HG02981 (cell line): ENCODE results near the gene RBBP9.
"Not testable (repeated sequence)": the region's sequence is repeated elsewhere in the genome, so short reads cannot be mapped to it uniquely, and the experiment has no call there.

Experiments
- ATAC-seq: cut with Tn5 transposase; IDR thresholded peaks from one replicate; pipeline ENCODE4 v1.9.1; 2021; ENCODE audit warnings: mild to moderate bottlenecking, moderate library complexity; ENCODE audit not compliant: unreplicated experiment

The RBBP9 gene

DNA sequence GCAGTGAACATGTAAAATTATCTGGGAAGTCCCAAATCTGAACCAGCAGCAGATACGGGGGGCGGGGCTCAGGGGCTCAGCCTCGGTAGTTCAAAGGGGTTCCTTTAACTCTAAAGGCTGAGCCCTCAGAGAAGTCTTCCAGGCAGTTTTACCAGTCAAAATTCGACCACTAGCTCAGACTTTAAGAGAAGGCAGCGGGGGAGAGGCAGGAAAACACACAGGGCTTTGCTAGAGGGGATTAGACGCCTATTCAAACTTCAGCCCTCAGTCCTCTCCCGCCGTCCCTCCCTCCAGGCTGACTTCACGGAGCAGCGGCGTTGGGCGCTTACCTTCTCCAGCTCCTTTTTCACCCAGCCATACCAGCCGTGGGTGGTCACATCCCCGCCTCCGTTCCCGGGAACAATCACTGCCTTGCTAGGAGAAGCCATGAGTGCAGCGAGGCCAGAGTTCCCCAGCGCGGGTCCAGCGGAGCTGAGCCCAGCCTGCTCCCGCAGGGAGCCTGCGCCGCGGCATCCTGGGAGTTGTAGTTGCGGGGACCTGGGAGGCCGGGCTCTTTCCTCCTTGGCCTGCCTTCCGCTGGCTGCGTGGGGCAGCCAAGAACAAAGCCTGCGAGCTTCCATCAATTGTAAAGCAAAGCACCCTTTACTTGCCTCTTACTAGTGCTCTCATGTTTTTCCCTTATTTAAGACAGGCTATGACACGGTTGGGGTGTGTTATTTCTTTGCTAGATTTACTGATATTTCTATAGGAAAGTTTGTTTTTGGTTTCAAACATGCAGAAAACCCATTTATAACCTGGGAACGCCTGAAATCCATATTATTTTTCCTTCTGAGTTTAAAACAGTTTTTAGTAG is at the start of gene RBBP9:
Gene RBBP9, minus strand, starts transcription at position 486 of the 853 bp plus-strand sequence. Its CDS starts 58 bp downstream, at position 428.
- peak; percentile 99 for ATAC-seq

DNA sequence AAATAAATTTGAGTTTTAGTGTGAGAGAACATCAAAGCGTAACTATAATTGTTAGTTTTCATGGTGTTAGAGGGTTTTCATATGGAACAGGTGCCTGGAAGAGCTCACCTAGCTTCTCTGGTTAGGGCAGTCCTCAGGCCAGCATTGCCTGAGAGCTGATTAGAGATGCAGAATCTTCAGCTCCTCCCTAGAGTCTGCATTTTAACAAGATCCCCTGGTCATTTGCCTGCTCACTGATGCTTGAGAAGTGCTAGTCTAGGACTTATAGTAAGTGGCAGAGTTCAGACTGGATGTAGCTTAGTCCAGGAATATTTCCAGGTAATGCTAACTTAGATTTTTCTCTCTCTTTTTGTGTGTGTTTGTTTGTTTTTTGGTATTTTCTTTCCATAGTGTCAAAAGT is 48.5 kb upstream of the RBBP9 start:
- no peak for ATAC-seq

DNA sequence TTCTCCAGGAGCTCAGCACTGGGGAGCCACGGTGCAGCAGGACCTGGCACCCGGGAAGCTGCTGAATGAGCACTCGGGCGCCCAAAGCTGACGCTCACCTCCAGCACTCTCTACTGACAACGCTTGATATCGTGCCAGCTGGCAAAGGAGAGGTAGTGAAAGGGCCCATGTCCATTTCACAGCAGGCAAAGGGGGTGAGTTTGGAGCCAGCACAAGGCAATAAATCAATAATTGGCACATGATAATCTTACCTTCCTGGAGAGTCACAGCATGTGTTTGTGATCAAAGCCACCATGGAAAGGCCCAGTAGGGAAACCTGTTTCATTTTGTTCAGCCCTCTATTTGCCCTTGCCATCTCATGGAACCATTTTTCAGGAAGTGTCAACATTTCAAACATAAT is 46.9 kb upstream of the RBBP9 start:
- no peak for ATAC-seq

DNA sequence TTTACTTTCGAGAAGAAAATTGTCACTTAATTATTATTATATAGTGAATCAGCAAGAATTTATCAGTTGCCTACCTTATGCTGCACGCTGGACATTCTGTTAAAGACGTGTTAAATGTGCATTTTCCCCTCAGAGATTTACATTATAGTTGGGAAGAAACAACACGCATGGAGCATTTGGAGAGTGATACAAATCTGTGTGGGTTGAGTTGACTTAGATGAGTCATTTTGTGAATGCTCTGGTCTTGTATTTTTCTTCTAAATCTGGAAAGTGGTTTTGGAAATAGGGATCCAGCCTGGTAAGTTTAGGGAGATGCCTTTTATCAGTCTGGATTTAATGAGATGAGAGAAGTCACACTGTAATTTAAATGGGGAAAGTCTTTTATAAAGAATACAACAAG is 46.2 kb upstream of the RBBP9 start:
- ATAC-seq: no peak

DNA sequence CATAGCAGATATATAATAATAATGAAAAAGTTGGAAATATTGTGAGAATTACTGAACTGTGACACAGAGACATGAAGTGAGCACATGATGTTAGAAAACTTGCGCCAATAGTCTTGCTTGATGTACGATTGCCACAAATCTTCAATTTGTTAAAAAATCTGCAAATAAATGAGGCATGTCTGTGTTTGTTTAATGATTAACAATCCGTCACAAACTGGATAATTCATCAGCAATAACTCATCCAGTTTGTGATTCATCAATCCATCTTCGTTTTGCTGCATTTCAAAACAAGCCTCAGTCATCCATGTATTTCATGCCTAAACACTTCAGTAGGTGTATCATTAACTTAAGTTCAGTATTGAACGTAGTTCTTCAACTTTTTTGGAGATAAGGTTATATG is 44.7 kb upstream of the RBBP9 start:
- ATAC-seq: no peak

DNA sequence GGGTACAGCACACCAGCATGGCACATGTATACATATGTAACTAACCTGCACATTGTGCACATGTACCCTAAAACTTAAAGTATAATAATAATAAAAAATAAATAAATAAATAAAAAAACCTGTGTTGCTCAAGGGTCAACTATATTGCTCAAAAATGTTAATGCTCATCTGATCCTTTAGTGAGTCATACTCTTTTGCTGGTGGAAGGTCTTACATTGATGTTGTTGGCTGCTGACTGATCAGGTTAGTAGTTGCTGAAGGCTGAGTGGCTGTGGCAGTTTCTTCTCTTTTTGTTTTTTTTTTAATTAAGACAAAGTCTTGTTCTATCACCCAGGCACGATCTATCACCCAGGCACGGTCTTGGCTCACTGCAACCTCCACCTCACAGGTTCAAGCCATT is 40.6 kb upstream of the RBBP9 start:
- no peak for ATAC-seq

DNA sequence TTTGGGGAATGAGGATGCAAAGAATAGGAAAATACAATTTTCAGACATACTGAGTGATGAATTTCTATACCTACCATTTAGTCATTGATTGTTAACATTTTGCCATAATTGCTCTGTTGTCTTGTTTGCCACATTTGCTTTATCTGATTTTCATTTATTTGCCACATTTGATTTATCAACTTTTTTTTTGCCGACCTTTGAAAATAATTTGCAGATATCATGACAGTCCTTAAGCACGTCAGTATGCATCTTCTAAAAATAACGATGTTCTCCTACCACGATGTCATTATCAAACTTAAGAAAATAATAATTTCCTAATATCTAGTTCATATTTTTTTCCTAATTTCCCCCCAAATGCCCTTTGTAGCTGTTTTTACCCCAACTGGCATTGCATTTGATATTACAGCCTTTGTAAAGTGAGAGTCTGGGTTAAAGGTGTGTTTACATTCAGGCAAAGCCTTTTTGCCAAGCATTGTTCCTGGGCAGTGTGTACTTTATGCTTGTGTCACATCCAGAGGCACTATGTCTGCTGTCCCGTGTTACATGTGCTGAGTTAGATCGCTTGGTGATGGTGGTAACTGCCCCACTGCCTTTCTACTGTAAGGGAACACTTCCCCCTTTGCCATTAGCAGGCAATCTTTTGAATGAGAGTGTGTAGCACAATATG is 37.1 kb upstream of the RBBP9 start:
- no peak for ATAC-seq

DNA sequence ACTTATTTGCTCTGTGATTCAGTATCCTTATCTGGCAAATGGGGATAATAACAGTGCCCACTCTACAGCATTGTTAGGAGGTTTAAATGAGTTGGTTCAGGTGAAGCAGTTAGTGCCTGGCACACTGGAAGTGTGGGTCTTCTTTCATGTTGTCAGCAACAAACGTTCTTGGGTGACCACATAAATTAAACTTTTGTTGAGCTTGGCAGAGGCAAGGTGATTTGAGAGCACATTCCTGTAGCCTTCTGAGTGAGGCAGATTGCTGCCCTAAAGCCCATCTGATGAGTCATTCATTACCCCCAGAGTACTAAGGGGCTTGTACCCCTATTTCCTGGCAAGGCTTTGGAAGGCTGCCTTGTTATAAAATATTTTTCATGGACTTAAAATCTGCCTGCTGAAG is 36.5 kb upstream of the RBBP9 start:
- ATAC-seq: no peak

DNA sequence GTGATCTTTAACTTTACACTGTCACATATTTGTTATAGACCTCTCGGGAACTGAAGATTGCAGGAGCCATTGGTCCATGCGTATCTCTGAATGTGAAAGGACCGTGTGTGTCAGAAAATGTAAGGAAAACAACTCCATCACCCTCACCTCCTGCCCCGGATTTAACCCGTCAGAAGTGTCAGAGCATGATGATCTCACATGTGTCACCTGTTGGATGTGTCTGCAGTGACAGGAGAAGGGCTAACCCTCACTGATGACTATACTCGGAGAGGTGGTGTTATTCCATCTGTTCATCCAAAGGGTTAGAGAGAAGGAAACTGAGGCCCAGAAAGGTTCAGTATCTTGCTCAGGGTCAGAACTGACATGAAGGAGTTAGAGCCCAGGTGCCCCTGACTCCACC is 35.6 kb upstream of the RBBP9 start:
- no peak for ATAC-seq

DNA sequence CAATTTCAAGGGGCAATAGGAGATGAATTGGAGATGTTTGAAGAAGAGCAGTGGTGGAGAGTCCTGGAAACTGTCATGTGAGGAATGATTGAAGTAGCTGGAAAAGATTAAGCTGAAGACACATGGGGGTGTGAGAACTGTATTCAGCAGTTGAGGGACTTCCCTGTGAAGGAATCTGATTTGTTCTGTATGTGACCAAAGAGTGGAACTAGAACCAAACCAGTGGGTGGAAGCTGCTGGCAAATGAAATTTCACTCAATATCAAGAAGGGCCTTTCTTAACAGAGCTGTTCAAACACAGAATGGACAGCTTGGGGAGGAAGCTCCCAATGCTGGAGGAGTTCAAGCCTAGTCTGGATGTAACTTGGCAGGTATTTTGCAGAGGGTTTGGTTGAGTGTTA is 32.0 kb upstream of the RBBP9 start:
- ATAC-seq: no peak

DNA sequence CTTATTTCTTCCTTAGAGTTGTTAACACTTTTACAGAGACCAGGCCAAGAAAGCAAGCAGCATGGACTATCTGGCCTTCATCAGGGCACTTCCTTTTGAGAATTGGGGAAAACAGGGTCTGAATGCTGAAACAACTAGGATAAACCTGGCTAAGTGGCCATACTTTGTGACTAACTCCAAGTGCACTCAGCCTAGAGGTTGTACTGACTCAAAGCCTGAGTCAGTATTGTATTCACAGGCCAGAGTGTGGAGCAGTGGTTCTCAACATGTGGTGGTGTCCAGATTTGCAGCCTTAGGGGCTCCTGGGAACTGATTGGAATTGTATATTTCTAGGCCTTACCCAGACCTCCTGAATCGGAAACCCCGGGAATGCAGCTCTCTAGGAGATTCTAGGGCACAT is 30.8 kb upstream of the RBBP9 start:
- ATAC-seq: no peak

DNA sequence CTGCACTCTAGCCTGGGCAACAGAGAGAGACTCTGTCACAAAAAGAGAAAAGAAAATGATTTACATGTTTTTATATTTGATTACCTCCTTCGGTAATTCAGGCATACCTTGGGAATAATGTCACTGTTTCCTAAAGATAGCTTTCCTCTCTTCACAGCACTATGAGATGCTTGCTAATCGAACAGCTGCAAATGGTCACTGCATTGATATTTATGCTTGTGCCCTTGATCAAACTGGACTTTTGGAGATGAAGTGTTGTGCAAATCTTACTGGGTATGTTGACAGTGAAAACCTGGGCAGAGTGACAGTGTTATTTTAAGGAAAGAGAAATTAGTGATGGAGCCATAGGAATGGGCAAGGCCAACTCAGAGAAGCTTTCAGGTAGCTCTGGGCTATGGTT is 30.3 kb upstream of the RBBP9 start:
- ATAC-seq: no peak

DNA sequence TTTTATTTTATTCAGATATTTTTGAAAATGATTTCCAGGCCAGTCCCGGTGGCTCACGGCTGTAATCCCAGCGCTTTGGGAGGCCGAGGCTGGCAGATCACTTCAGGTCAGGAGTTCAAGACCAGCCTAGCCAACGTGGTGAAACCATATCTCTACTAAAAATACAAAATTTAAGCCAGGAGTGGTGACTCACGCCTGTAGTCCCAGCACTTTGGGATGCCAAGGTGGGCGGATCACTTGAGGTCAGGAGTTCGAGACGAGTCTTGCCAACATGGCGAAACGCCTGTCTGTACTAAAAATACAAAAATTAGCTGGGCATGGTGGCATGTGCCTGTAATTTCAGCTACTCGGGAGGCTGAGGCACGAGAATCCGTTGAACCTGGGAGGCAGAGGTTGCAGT is 29.7 kb upstream of the RBBP9 start:
- ATAC-seq: not testable (repeated sequence)

DNA sequence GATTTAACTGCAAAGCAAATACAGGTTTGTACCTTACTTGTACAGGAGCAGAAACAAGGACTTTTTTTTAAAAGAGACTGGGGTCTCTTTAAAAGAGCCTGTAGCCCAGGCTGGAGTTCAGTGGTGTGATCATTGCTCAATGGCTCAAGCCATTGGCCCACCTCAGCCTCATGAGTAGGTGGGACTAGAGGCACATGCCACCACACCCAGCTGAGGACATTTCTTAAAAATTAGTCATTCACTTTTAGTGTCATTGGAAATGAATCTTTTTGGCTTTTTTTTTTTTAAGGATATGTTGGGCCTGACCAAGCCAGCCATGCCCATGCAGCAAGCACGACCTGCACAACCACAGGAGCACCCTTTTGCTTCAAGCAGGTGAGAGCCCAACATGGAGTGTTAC is 27.6 kb upstream of the RBBP9 start:
- ATAC-seq: no peak

DNA sequence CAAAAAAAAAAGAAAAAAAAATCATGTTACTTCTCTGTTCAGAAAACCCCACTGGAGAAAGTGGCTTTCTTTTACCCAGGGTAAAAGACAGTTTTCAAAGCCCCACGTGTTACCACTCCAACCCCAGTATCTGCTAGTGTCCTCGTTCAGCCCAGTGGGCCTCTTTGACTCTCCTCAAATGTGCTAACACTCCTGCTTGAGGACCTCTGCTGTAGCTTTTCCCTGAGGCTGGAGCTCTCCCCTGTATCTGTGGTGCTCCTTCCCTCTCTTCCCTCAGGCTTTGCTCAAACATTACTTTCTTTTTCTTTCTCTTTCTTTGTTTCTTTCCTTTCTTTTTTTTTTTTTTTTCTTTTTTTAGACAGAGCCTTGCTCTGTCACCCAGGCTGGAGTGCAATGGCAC is 26.0 kb upstream of the RBBP9 start:
- no peak for ATAC-seq

DNA sequence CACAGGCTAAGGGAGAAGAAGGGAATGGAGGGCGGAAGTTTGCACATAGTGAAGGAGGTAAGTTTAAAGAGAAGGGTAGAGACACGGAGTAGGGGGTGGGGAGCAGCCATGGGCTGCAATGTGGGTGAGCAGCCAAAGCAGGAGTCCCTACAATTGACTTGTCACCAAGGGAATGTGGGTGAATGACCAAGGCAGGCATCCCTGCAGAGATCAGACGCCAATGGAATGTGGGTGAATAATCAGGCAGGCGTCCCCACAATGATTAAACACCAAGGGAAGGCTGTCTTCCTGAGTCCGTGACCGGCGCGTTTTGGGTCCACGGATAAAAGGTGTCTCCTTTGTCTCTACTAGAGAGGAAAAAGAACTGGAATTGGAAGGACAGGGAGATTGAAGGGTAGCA is 25.0 kb upstream of the RBBP9 start:
- not testable (repeated sequence) for ATAC-seq

DNA sequence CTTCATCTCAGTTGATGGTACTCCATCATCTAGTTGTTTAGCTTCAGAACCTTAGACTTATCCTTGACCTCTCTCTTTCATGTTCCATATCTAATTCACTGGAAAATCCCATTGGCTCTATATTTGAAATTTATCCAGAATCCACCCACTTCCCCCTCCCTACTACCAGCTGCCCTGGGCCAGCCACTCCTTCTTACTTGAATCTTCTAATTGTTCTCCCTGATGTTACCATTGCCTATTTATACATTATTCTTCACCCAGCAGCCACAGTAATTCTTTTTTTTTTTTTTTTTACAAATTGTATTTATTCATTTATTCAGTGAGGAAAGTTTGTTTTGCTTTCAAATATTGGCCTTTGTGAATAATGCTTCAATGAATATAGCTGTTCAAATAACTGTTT is 18.9 kb upstream of the RBBP9 start:
- no peak for ATAC-seq

DNA sequence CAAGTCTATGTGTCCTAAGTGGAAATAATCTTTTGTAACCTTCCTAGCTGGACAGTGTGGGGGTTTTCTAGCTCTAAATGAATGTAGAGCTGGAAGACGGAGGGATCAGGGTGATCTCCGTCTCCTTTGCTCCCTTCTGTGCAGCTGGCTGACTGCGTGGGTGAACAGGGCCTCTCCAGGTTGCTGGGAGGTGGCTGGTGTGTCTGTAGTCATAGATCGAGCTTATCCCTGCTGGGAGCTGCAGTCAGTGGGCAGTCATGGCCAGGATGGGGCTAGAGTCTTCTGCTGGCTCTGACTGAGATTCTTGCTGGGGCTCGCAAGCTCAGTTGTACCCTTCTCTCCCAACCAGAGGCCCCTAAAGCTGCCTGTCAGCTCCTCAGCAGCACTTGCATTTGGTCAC is 17.1 kb upstream of the RBBP9 start:
- no peak for ATAC-seq

DNA sequence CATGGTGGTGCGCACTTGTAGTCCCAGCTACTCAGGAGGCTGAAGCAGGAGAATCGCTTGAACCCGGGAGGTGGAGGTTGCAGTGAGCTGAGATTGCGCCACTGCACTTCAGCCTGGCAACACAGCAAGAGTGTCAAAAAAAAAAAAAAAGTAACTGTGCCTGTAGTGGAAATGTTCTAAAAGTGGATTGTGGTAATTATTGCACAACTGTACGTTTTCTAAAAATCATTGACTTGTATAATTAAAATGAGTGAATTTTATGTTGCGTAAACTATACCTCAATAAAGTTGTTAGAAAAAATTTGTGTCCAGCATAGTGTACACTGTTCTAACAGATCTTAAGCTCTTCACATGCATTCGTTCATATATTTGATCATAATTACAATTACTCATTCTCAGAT is 16.2 kb upstream of the RBBP9 start:
- ATAC-seq: no peak

DNA sequence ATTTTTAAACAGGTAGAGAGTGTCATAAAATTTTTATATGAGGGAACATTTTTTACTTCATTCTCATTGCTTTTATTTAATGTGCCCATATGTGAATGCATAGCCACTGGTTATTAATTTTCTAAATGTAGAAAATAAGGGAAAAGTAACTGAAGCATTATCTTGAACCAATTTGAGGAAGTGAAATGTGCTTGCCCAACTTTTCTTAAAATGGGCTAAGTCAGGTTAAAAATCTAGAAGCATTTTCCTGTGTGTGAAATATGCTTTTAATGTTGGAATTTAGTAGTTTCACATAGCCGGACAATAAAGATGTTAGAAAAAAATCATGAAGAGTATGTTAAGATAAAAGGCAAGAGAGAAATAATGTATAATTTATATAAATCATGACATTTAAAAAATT is 14.5 kb upstream of the RBBP9 start:
- ATAC-seq: no peak

DNA sequence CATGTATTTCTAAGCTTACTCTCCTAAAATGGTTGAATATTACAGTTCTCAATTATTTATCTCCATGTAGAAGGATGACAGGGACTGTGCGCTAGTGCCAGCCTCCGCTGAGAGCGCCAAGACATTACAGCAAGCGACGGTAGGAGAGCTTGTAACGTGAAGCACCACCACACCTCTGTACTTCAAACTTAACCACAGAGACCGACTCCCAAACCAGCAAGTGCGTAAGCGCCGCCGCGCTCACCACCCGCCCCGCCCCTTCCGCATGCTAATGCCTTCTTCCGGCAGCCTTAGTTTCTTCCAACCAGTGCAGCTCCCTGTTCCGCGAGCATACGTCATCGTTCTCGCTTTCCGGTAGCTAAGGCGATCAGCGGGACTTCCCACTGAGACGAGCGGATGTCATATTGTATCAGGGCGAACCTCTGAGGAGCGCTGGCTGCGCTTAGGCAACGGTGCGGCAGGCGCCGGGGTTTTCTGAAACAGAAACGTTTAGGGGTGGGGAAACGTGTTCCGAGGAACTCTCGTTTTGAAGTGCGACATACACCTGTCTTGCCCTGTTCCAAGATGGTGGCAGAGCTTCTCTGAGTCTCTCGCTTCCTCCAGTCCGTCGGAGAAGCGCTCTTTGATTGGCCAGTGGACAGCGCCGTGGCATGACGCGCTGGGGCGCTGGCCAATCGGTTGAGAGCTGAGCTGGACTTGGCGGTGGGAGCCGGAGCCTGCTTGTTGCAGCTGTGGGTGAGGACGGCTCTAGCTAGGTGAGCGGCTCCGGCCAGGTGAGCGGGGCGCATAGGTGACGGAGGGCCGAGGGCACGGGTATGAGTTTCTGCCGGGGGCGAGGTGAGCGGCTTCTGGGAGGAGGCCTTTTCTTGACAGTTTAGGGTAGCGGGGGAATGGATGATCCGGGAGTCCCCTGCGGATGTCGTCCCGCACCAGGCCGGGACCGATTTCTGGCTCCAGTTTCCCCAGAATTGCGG is 10.5 kb upstream of the RBBP9 start, which contains the start of gene SEC23B:
Gene SEC23B, plus strand, starts transcription at position 723 of the 974 bp plus-strand sequence. CDS start 2,896 bp downstream, outside the sequence.
- ATAC-seq: peak; percentile 93
